ENCODE measurements around the gene DPP9. TPM values are rescaled to one million over a fixed set of nuclear protein-coding genes. Genes with fewer than 3 reads are reported as not detected.

Gene DPP9
- total RNA-seq, 2 donors from 2014 or later: 36.8 to 48.8 TPM

DNA sequence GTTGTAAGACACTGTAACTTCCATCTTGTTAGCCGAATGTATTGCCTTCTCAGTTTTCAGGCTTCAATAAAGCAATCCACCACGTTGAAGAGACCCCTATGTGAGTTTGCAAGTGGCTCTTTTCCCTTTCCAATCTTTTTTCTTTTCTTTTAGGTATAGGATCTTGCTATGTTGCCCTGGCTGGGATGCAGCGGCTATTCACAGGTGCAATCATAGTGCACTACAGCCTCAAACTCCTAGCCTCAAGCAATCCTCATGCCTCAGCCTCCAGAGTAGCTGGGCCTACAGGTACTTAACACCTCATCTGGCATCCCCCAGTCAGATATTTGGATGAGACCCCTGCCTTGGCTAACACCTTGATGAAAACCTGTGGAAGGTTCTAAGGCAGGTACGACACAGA is 34.4 kb upstream of the DPP9 start:
- Histone ChIP-seq H3K27me3 (ENCODE audit: control insufficient read depth, insufficient read depth, low read length, poor library complexity, severe bottlenecking) (peaks cover 16% of the 10 kb centered on the region), H3K9me3 (ENCODE audit: control insufficient read depth, low read length) (no peaks in the 10 kb centered on the region), H3K36me3 (ENCODE audit: control insufficient read depth, insufficient read depth, low read length) (no peaks in the 10 kb centered on the region), H3K4me1 (ENCODE audit: control insufficient read depth, insufficient read depth, low read length) (no peaks in the 10 kb centered on the region), H3K27ac (ENCODE audit: low read depth, low read length) (no peak overlapping the region), H3K9ac (ENCODE audit: extremely low read depth, low read length, poor library complexity, severe bottlenecking) (no peak overlapping the region), H3K4me3 (ENCODE audit: low read length) (no peak overlapping the region)
- no peak for TF ChIP-seq CTCF (conservative IDR thresholded peaks at IDR 0.05)
- Mint-ChIP-seq H3K4me3 (no peak overlapping the region), H3K4me1 (peaks cover 3% of the 10 kb centered on the region), H3K9me3 (no peaks in the 10 kb centered on the region), H3K27me3 (ENCODE audit: insufficient read depth) (peaks cover 28% of the 10 kb centered on the region), H3K27ac (no peak overlapping the region), H3K36me3 (ENCODE audit: low read depth) (no peaks in the 10 kb centered on the region)
- DNase-seq: no peak
- 73 to 80% methylated on average over 3 to 4 of the region's 4 CpGs for whole genome bisulfite sequencing, 2 experiments (ENCODE audit: insufficient coverage in 1 of 2, insufficient read length in 1 of 2)

DNA sequence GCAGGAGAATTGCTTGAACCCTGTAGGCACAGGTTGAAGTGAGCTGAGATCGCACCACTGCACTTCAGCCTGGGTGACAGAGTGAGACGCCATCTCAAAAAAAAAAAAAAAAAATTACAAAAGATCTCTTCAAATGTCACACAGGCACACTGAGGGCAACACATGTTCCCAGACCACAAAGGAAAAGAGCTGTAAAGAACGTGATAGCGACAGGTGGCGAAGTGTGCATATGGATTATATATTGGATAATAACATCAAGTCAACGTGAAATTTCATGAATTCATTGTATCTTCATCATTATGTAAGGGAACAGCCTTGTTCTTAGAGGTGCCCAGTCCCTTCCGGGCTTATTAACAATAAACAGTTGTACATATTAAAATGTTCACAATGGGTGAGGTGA is 31.8 kb upstream of the DPP9 start:
- Mint-ChIP-seq H3K27me3 (ENCODE audit: insufficient read depth) (peaks cover 26% of the 10 kb centered on the region), H3K27ac (no peak overlapping the region), H3K4me3 (no peak overlapping the region), H3K4me1 (peaks cover 3% of the 10 kb centered on the region), H3K9me3 (no peaks in the 10 kb centered on the region), H3K36me3 (ENCODE audit: low read depth) (no peaks in the 10 kb centered on the region)
- Histone ChIP-seq H3K4me1 (ENCODE audit: control insufficient read depth, insufficient read depth, low read length) (no peaks in the 10 kb centered on the region), H3K27me3 (ENCODE audit: control insufficient read depth, insufficient read depth, low read length, poor library complexity, severe bottlenecking) (peaks cover 16% of the 10 kb centered on the region), H3K9me3 (ENCODE audit: control insufficient read depth, low read length) (no peaks in the 10 kb centered on the region), H3K9ac (ENCODE audit: extremely low read depth, low read length, poor library complexity, severe bottlenecking) (no peak overlapping the region), H3K4me3 (ENCODE audit: low read length) (no peak overlapping the region), H3K27ac (ENCODE audit: low read depth, low read length) (no peak overlapping the region), H3K36me3 (ENCODE audit: control insufficient read depth, insufficient read depth, low read length) (no peaks in the 10 kb centered on the region)
- 83 to 93% methylated on average over 5 to 6 of the region's 7 CpGs for WGBS, 2 experiments (ENCODE audit: insufficient coverage in 1 of 2, insufficient read length in 1 of 2)
- TF ChIP-seq CTCF (conservative IDR thresholded peaks at IDR 0.05): no peak
- no peak for DNase-seq

- no peak for DNase-seq
- WGBS, 2 experiments (ENCODE audit: insufficient coverage in 1 of 2, insufficient read length in 1 of 2): 40 to 82% methylated on average over 1 to 3 of the region's 6 CpGs
- H3K9me3 Mint-ChIP-seq: no peaks in the 10 kb centered on the region
These were observed 30.6 kb upstream of the DPP9 start for GRCh38 chr19:4754248-4754647.

More at GRCh38 chr19:4754248-4754647, 30.6 kb upstream of the DPP9 start:
- Histone ChIP-seq H3K4me1 (ENCODE audit: control insufficient read depth, insufficient read depth, low read length) (no peaks in the 10 kb centered on the region), H3K27me3 (ENCODE audit: control insufficient read depth, insufficient read depth, low read length, poor library complexity, severe bottlenecking) (peaks cover 14% of the 10 kb centered on the region), H3K9ac (ENCODE audit: extremely low read depth, low read length, poor library complexity, severe bottlenecking) (no peak overlapping the region), H3K27ac (ENCODE audit: low read depth, low read length) (no peak overlapping the region), H3K36me3 (ENCODE audit: control insufficient read depth, insufficient read depth, low read length) (no peaks in the 10 kb centered on the region), H3K9me3 (ENCODE audit: control insufficient read depth, low read length) (no peaks in the 10 kb centered on the region), H3K4me3 (ENCODE audit: low read length) (no peak overlapping the region)
- H3K4me3 Mint-ChIP-seq: no peak overlapping the region
- no peaks in the 10 kb centered on the region for H3K4me1 Mint-ChIP-seq
- no peak overlapping the region for H3K27ac Mint-ChIP-seq
- no peak for TF ChIP-seq CTCF (conservative IDR thresholded peaks at IDR 0.05)
- no peaks in the 10 kb centered on the region for H3K36me3 Mint-ChIP-seq (ENCODE audit: low read depth)
- H3K27me3 Mint-ChIP-seq (ENCODE audit: insufficient read depth): peaks cover 22% of the 10 kb centered on the region
